ENCODE results near the gene BMP6. TPM values are rescaled to one million over a fixed set of nuclear protein-coding genes. Genes with fewer than 3 reads are reported as not detected.

BMP6 gene
- total and polyA plus RNA-seq, 10 of the 15 experiments (the other 5 are each of a cell fraction or from before 2014, with no cell fraction given): 0.02 to 0.15 (median 0.05) TPM; not detected in 5

DNA sequence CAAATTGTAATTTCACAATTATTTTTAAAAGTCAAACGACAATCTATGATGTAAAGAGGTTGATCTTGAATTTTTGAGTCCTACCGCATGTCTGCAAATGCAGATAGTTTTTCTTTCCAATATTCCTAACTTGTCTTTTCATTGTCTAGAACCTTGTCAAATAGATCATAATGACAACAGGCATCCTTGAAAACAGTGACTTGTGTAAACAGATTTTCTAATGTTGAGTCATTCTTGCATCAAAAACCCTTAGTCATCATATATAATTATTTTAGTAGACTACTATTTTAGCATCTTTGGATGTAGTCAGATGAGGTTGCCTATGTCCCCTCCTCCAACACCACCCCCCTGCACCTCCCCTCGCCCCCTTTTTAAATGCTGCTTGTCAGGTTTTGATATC is 43.8 kb downstream of the BMP6 start:
- ATAC-seq: no peak
- no peaks in the 10 kb centered on the region; a peak in 2 of 4 replicates for H3K27me3 ChIP-seq (replicated peaks in 1 of 2; ENCODE audit: control insufficient read depth in 2 of 2, insufficient read depth in 2 of 2, low read length in 1 of 2)
- POLR2A ChIA-PET: no interaction called here
- TF ChIP-seq SREBF1 (IDR thresholded peaks at IDR 0.05; ENCODE audit: low read length) (no peak), FOXK2 (IDR thresholded peaks at IDR 0.05) (no peak), POU2F2 (IDR thresholded peaks at IDR 0.05; ENCODE audit: borderline replicate concordance, low read depth, low read length) (no peak), SUPT20H (IDR thresholded peaks at IDR 0.05; ENCODE audit: borderline replicate concordance, control insufficient read depth, low read depth, low read length) (no peak), MYB (IDR thresholded peaks at IDR 0.05; ENCODE audit: borderline replicate concordance, low read depth, low read length) (no peak), IKZF1 (conservative IDR thresholded peaks at IDR 0.05) (no peak), ZZZ3 (IDR thresholded peaks at IDR 0.05; ENCODE audit: control insufficient read depth, insufficient read length, low read depth) (no peak), MTA2 (IDR thresholded peaks at IDR 0.05; ENCODE audit: low read depth) (no peak), NR2C2 (IDR thresholded peaks at IDR 0.05; ENCODE audit: borderline replicate concordance, control insufficient read depth, insufficient read length, low read depth) (no peak), RAD51 (IDR thresholded peaks at IDR 0.05) (no peak), TCF12 (IDR thresholded peaks at IDR 0.05; ENCODE audit: low read depth, low read length) (no peak), ZBTB33 (IDR thresholded peaks at IDR 0.05) (no peak), SMAD5 (IDR thresholded peaks at IDR 0.05; ENCODE audit: low read depth) (no peak), EGR1 (IDR thresholded peaks at IDR 0.05; ENCODE audit: borderline replicate concordance in 1 of 2, low read depth in 2 of 2, low read length in 2 of 2) (no peak), PBX3 (IDR thresholded peaks at IDR 0.05; ENCODE audit: insufficient replicate concordance, low read depth, low read length) (no peak), HCFC1 (IDR thresholded peaks at IDR 0.05; ENCODE audit: low read length) (no peak)
- TF ChIP-seq, protein P1, sequence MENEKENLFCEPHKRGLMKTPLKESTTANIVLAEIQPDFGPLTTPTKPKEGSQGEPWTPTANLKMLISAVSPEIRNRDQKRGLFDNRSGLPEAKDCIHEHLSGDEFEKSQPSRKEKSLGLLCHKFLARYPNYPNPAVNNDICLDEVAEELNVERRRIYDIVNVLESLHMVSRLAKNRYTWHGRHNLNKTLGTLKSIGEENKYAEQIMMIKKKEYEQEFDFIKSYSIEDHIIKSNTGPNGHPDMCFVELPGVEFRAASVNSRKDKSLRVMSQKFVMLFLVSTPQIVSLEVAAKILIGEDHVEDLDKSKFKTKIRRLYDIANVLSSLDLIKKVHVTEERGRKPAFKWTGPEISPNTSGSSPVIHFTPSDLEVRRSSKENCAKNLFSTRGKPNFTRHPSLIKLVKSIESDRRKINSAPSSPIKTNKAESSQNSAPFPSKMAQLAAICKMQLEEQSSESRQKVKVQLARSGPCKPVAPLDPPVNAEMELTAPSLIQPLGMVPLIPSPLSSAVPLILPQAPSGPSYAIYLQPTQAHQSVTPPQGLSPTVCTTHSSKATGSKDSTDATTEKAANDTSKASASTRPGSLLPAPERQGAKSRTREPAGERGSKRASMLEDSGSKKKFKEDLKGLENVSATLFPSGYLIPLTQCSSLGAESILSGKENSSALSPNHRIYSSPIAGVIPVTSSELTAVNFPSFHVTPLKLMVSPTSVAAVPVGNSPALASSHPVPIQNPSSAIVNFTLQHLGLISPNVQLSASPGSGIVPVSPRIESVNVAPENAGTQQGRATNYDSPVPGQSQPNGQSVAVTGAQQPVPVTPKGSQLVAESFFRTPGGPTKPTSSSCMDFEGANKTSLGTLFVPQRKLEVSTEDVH (IDR thresholded peaks at IDR 0.05; ENCODE audit: low read depth, partially characterized antibody): no peak
- TF ChIP-seq, protein P2, sequence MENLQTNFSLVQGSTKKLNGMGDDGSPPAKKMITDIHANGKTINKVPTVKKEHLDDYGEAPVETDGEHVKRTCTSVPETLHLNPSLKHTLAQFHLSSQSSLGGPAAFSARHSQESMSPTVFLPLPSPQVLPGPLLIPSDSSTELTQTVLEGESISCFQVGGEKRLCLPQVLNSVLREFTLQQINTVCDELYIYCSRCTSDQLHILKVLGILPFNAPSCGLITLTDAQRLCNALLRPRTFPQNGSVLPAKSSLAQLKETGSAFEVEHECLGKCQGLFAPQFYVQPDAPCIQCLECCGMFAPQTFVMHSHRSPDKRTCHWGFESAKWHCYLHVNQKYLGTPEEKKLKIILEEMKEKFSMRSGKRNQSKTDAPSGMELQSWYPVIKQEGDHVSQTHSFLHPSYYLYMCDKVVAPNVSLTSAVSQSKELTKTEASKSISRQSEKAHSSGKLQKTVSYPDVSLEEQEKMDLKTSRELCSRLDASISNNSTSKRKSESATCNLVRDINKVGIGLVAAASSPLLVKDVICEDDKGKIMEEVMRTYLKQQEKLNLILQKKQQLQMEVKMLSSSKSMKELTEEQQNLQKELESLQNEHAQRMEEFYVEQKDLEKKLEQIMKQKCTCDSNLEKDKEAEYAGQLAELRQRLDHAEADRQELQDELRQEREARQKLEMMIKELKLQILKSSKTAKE (IDR thresholded peaks at IDR 0.05; ENCODE audit: low read depth, poor library complexity, severe bottlenecking): no peak
- WGBS (ENCODE audit: insufficient coverage, insufficient replicate concordance, low lambda C conversion rate, missing lambda C conversion rate): 9% methylated on average over 3 of the region's 3 CpGs
- no TSS peak for BruUV-seq (replicated peaks)
- no peak for DNase-seq (ENCODE audit: low read depth, low spot score)
- no peaks in the 10 kb centered on the region for H3K36me3 ChIP-seq (ENCODE audit: control insufficient read depth in 2 of 2, insufficient read depth in 2 of 2, low read length in 1 of 2)
- H3K4me2 ChIP-seq (ENCODE audit: control insufficient read depth, insufficient read depth): no peak overlapping the region
- no peaks in the 10 kb centered on the region for H3K79me2 ChIP-seq (ENCODE audit: control insufficient read depth, insufficient read depth, low read length)
- no peak overlapping the region for H3K4me3 ChIP-seq
- RAD21 ChIA-PET (ENCODE audit: unreplicated experiment): no interaction called here
- no peak for FAIRE-seq
- no peak overlapping the region for H2AFZ ChIP-seq (ENCODE audit: control insufficient read depth, low read depth, low read length)
- H3K4me1 ChIP-seq (ENCODE audit: control insufficient read depth, insufficient read depth, low read length): no peaks in the 10 kb centered on the region
- SMC1A ChIA-PET (ENCODE audit: uncharacterized antibody, unreplicated experiment): no interaction called here
- no peaks in the 10 kb centered on the region for H4K20me1 ChIP-seq (ENCODE audit: control insufficient read depth, insufficient read depth)
- no peak overlapping the region for H3K27ac ChIP-seq (ENCODE audit: control insufficient read depth, insufficient read depth)
- in situ Hi-C loops (cut with MboI) (no loop called here), intact Hi-C loops (cut with micrococcal nuclease; ENCODE audit: unreplicated experiment) (no loop called here)
- CTCF ChIA-PET: no interaction called here
- H3K9ac ChIP-seq (ENCODE audit: control insufficient read depth, insufficient read depth, low read length): no peak overlapping the region
- no peaks in the 10 kb centered on the region for H3K9me3 ChIP-seq (replicated peaks; ENCODE audit: control insufficient read depth, insufficient read depth, low read length)
